OCI-LY3 (cell line): ENCODE measurements around the gene SBK2.

Experiments used
- EZH2phosphoT487 ChIP-seq: fragments of 200-600 bp; shearing (Covaris generic); IDR thresholded peaks from 2 replicates; pipeline ENCODE4 v1.6.1; 2018; ENCODE audit warnings: antibody characterized with exemption, mixed run types, low read depth
- TF ChIP-seq, protein P1 (sequence below): fragments of 200-600, 300-600 bp; sonication (generic); IDR thresholded peaks from 2 replicates; pipeline ENCODE4 v1.5.1; 2014; ENCODE audit warnings: antibody characterized with exemption, low read length, low read depth

GRCh38 chr19:55504981-55505380 lies 32.0 kb downstream of the SBK2 start:
- TF ChIP-seq, protein P1, sequence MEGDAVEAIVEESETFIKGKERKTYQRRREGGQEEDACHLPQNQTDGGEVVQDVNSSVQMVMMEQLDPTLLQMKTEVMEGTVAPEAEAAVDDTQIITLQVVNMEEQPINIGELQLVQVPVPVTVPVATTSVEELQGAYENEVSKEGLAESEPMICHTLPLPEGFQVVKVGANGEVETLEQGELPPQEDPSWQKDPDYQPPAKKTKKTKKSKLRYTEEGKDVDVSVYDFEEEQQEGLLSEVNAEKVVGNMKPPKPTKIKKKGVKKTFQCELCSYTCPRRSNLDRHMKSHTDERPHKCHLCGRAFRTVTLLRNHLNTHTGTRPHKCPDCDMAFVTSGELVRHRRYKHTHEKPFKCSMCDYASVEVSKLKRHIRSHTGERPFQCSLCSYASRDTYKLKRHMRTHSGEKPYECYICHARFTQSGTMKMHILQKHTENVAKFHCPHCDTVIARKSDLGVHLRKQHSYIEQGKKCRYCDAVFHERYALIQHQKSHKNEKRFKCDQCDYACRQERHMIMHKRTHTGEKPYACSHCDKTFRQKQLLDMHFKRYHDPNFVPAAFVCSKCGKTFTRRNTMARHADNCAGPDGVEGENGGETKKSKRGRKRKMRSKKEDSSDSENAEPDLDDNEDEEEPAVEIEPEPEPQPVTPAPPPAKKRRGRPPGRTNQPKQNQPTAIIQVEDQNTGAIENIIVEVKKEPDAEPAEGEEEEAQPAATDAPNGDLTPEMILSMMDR = no peak
- TF ChIP-seq EZH2phosphoT487 = no peak
